Right lobe of liver (tissue), 4 donors: Measurements from ENCODE around the gene LYL1.

Source experiments
- POLR2A ChIP-seq: fragments of 450-650 bp; IDR thresholded peaks from one replicate; pipeline ENCODE4 v1.6.1; 2017; ENCODE audit warnings: antibody characterized with exemption, mild to moderate bottlenecking
- TF ChIP-seq, protein P1 (sequence below), 4 donors: fragments of 200-600 bp in 3 of 4; fragments of 450-650 bp in 1 of 4; IDR thresholded peaks; one replicate each; pipeline versions ENCODE4 v1.5.1 to v1.8.0; 2016 to 2022; ENCODE audit warnings: antibody characterized with exemption in 4 of 4, mild to moderate bottlenecking in 2 of 4
- donor health status: DM: no; HTN: no; CAD: no.
- donor health status: DM: no; HTN: no; CAD: no.
- donor health status: DM: no; HTN: yes; CAD: no.

- TF ChIP-seq, protein P1, sequence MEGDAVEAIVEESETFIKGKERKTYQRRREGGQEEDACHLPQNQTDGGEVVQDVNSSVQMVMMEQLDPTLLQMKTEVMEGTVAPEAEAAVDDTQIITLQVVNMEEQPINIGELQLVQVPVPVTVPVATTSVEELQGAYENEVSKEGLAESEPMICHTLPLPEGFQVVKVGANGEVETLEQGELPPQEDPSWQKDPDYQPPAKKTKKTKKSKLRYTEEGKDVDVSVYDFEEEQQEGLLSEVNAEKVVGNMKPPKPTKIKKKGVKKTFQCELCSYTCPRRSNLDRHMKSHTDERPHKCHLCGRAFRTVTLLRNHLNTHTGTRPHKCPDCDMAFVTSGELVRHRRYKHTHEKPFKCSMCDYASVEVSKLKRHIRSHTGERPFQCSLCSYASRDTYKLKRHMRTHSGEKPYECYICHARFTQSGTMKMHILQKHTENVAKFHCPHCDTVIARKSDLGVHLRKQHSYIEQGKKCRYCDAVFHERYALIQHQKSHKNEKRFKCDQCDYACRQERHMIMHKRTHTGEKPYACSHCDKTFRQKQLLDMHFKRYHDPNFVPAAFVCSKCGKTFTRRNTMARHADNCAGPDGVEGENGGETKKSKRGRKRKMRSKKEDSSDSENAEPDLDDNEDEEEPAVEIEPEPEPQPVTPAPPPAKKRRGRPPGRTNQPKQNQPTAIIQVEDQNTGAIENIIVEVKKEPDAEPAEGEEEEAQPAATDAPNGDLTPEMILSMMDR (IDR thresholded peaks at IDR 0.05), result no peak
- no peak for TF ChIP-seq POLR2A
Observed at GRCh38 chr19:13129384-13129783, 26.7 kb upstream of the LYL1 start.
